SK-N-SH treated with all-trans-retinoic acid at 6 μM for 48 hours (cell line): ENCODE data around the gene ADSS1.

Experiments
- ATAC-seq: fragments of 200-7000 bp; cut with Tn5 transposase; 3 replicates; pipeline ENCODE4 v1.9.1; 2020; ENCODE audit warnings: mild to moderate bottlenecking, moderate library complexity
- ARNTL ChIP-seq: fragments of 450-650 bp; formaldehyde crosslinking; IDR thresholded peaks from 2 replicates; pipeline ENCODE4 v1.5.0; 2020; ENCODE audit warnings: low read depth, mild to moderate bottlenecking, moderate library complexity, borderline replicate concordance
- BACH2 ChIP-seq: fragments of 250-450 bp; sonication (Bioruptor Pico); IDR thresholded peaks from 2 replicates; pipeline ENCODE4 v1.9.0; 2021; ENCODE audit warnings: mild to moderate bottlenecking, borderline replicate concordance
- CREB5 ChIP-seq: fragments of 250-450 bp; sonication (Bioruptor Pico); IDR thresholded peaks from 2 replicates; pipeline ENCODE4 v1.5.1; 2020; ENCODE audit warnings: low read depth, mild to moderate bottlenecking, moderate library complexity
- CSDC2 ChIP-seq: fragments of 250-450 bp; sonication (Bioruptor Pico); IDR thresholded peaks from 2 replicates; pipeline ENCODE4 v1.5.0; 2020; ENCODE audit warnings: mild to moderate bottlenecking, moderate library complexity
- CSRNP3 ChIP-seq: fragments of 250-450 bp; sonication (Bioruptor Pico); IDR thresholded peaks from 2 replicates; pipeline ENCODE4 v1.5.1; 2021; ENCODE audit warnings: mild to moderate bottlenecking, moderate library complexity
- ESRRG ChIP-seq: fragments of 250-450 bp; sonication (Bioruptor Pico); IDR thresholded peaks from 2 replicates; pipeline ENCODE4 v1.6.1; 2021; ENCODE audit warnings: mild to moderate bottlenecking
- GLIS3 ChIP-seq: fragments of 250-450 bp; sonication (Bioruptor Pico); IDR thresholded peaks from 2 replicates; pipeline ENCODE4 v1.5.0; 2020; ENCODE audit warnings: mild to moderate bottlenecking, moderate library complexity
- OSR1 ChIP-seq: fragments of 250-450 bp; sonication (Bioruptor Pico); IDR thresholded peaks from 2 replicates; pipeline ENCODE4 v1.8.0; 2022; ENCODE audit warnings: moderate library complexity, mild to moderate bottlenecking, inconsistent platforms
- PATZ1 ChIP-seq: fragments of 250-450 bp; sonication (Bioruptor Pico); IDR thresholded peaks from 2 replicates; pipeline ENCODE4 v1.8.0; 2020; ENCODE audit warnings: mild to moderate bottlenecking, moderate library complexity, borderline replicate concordance
- POU6F1 ChIP-seq: fragments of 250-450 bp; sonication (Bioruptor Pico); IDR thresholded peaks from 2 replicates; pipeline ENCODE4 v1.8.0; 2021; ENCODE audit warnings: low read depth, mild to moderate bottlenecking, moderate library complexity, borderline replicate concordance
- PPARA ChIP-seq: fragments of 250-450 bp; sonication (Bioruptor Pico); IDR thresholded peaks from 2 replicates; pipeline ENCODE4 v1.5.0; 2020; ENCODE audit warnings: mild to moderate bottlenecking, borderline replicate concordance
- RARB ChIP-seq: fragments of 250-450 bp; sonication (Bioruptor Pico); IDR thresholded peaks from 2 replicates; pipeline ENCODE4 v1.8.0; 2021; ENCODE audit warnings: mild to moderate bottlenecking, moderate library complexity
- SNAI2 ChIP-seq: fragments of 250-450 bp; sonication (Bioruptor Pico); IDR thresholded peaks from 2 replicates; pipeline ENCODE4 v1.5.0; 2020; ENCODE audit warnings: mild to moderate bottlenecking, moderate library complexity
- TOX ChIP-seq: fragments of 250-450 bp; sonication (Bioruptor Pico); IDR thresholded peaks from 2 replicates; pipeline ENCODE4 v1.8.0; 2021; ENCODE audit warnings: mild to moderate bottlenecking, moderate library complexity, borderline replicate concordance
- TSHZ2 ChIP-seq: fragments of 250-450 bp; sonication (Bioruptor Pico); IDR thresholded peaks from 2 replicates; pipeline ENCODE4 v1.5.0; 2020; ENCODE audit warnings: mild to moderate bottlenecking, moderate library complexity
- ZFP3 ChIP-seq: fragments of 250-450 bp; sonication (Bioruptor Pico); IDR thresholded peaks from 2 replicates; pipeline ENCODE4 v1.5.0; 2020; ENCODE audit warnings: mild to moderate bottlenecking, moderate library complexity
- ZNF565 ChIP-seq: fragments of 450-650 bp; formaldehyde crosslinking; conservative IDR thresholded peaks from 2 replicates; pipeline ENCODE4 v1.5.0; 2020; ENCODE audit warnings: low read depth, mild to moderate bottlenecking, moderate library complexity
- ZNF70 ChIP-seq: fragments of 450-650 bp; formaldehyde crosslinking; IDR thresholded peaks from 2 replicates; pipeline ENCODE4 v1.5.0; 2020; ENCODE audit warnings: mild to moderate bottlenecking, moderate library complexity
- ZNF8 ChIP-seq: fragments of 450-650 bp; formaldehyde crosslinking; IDR thresholded peaks from 2 replicates; pipeline ENCODE4 v1.5.0; 2020; ENCODE audit warnings: mild to moderate bottlenecking, moderate library complexity

ADSS1 gene

GRCh38 chr14:104685216-104685997 is 38.6 kb upstream of the ADSS1 start (continued):
- no peak for TF ChIP-seq SNAI2 (CRISPR knock-in tag)
- TF ChIP-seq PATZ1 (CRISPR knock-in tag) = no peak
- no peak for TF ChIP-seq ZNF565 (CRISPR knock-in tag)
- TF ChIP-seq TOX (CRISPR knock-in tag) = no peak
- no peak for TF ChIP-seq CREB5 (CRISPR knock-in tag)
- TF ChIP-seq ESRRG (CRISPR knock-in tag) = no peak
- TF ChIP-seq RARB (CRISPR knock-in tag) = no peak

- no peak for ATAC-seq
- TF ChIP-seq CSDC2 (CRISPR knock-in tag) = no peak
- no peak for TF ChIP-seq OSR1 (CRISPR knock-in tag)
- TF ChIP-seq POU6F1 (CRISPR knock-in tag) = no peak
- no peak for TF ChIP-seq BACH2 (CRISPR knock-in tag)
- TF ChIP-seq ESRRG (CRISPR knock-in tag) = no peak
- no peak for TF ChIP-seq RARB (CRISPR knock-in tag)
- TF ChIP-seq TSHZ2 = no peak
- no peak for TF ChIP-seq ARNTL (CRISPR knock-in tag)
- no peak for TF ChIP-seq CSRNP3 (CRISPR knock-in tag)
- TF ChIP-seq SNAI2 (CRISPR knock-in tag) = no peak
- no peak for TF ChIP-seq ZNF8 (CRISPR knock-in tag)
- TF ChIP-seq ZNF565 (CRISPR knock-in tag) = no peak
- TF ChIP-seq ZNF70 (CRISPR knock-in tag) = no peak
- no peak for TF ChIP-seq GLIS3 (CRISPR knock-in tag)
- no peak for TF ChIP-seq ZFP3 (CRISPR knock-in tag)
- TF ChIP-seq PPARA = no peak
These were observed 37.9 kb upstream of the ADSS1 start for GRCh38 chr14:104685998-104686610.
